ENCODE data around the gene EEA1.

Gene EEA1

DNA sequence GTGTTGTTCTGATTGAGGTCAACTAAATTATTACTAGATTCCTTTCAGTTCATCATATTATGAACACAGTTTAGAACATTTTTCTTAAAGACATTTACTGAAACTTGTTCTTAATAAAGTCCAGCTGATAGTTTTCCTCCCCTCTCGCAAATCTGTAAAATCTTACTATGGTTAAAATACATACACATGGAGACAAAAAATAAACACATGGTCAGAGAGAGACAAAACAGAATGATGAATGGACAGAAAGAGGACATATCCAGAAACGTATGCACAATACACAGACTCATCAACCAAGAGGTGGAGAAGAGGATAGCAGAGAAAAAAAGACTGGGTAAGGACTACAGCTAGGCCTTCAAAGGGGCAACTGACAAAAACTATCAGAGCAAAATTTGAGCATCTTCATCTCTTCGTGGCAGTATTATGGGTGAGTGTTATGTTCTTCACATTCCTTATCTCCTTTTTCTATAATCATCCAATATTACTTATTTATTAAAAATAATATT, 38.4 kb downstream of the EEA1 start:
- no peak for DNase-seq (ENCODE audit: low read depth in 2 of 2)

DNA sequence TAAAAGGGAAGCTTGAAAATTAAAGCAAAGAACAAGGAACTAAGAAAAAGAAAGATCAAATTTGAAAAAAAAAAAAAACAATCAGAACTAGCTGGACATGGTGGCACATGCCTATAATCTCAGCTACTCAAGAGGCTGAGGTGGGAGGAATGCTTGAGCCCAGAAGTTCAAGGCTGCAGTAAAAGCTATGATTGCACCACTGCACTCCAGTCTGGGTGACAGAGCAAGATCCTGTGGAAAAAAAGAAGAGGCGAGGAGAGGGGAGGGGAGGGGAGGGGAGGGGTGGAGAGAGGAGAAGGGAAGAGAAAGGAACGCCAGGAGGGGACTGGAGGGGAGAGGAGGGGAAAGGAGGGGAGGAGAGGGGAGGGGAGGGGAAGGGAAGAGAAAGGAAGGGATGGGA, 43.0 kb downstream of the EEA1 start:
- no peak for DNase-seq (ENCODE audit: low read depth in 2 of 2)

DNA sequence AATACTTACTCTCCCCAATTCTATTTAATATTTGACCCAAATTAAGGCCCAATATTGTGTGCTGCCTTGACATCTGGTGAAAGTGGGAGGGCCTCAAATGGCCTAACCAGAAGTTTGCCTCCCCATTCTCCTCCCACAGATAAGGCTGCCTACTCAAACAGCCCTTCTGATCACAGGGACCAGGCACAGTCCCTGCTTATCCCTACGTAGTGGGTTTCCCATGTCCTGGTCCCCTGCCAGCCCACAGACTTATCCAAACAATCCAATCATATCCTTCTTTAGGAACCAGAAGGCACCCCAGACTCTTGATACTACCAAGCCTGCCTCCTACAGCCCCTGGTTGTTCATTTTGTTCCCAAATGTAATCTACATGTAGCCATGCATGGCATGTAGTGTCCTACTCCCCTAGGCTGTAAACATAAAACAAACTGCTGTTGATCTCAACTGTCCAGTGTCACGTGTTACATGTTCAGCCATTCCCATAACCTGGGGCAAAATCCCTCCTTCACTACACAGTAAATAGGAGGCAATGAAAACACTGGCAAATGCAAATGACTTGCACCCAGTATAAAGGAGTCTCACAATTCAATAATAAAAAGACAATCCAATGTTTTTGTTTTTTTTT, 49.3 kb downstream of the EEA1 start:
- no peak for DNase-seq (ENCODE audit: low read depth in 2 of 2)

DNA sequence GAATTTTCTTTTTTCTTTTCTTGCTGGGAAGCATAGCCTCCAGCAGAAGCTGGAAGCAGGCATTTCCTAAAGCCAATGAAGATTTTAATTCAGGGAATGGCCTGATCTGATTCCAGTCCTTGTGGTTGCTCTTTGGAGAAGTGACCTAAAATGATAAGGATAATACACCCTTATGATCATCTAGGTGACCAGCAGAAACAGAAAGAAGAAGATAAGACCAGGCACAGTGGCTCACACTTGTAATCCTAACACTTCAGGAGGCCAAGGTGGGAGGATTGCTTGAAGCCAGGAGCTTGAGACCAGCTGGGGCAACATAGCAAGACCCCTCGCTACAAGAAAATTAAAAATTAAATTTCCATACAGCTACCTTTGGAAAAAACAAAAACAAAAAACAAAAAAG, 51.2 kb downstream of the EEA1 start:
- DNase-seq (ENCODE audit: low read depth in 2 of 2): no peak

DNA sequence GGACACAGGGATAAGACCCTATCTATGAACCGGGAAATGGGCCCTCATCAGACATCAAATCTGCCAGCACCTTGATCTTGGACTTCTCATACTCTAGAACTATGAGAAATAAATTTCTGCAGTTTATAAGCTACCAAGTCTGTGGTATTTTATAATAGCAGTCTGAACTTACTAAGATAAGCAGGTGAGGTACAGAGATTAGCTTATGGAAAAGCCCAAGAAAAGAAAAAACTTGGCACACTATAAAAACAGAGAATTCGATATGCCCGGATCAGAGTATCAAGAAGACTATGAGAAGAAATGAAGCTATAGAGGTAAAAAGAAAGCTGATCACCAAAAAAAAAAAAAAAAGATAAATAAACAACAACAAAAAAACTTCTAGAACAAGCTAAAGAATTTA, 52.6 kb downstream of the EEA1 start:
- no peak for DNase-seq (ENCODE audit: low read depth in 2 of 2)

DNA sequence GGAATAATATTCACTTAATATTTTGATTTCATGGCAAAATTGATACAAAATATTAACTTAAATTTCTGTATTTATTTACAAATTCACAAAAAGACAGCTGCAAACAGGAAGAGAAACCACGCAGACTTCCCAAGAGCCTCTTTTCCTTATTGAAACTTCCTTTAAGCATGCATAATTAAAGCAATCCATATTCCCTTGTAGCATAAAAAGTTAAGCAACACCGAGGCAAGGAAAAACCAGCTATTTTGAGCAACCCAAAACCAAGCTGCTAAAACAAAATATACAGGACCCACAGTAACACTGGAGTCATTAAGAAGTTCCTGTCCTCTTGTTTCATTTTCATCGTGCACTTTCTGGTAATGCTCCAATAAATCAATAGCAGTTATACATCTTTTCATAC, 58.0 kb downstream of the EEA1 start:
- peak in 1 of 2 experiments; percentile 4 for DNase-seq (ENCODE audit: low read depth in 2 of 2)

DNA sequence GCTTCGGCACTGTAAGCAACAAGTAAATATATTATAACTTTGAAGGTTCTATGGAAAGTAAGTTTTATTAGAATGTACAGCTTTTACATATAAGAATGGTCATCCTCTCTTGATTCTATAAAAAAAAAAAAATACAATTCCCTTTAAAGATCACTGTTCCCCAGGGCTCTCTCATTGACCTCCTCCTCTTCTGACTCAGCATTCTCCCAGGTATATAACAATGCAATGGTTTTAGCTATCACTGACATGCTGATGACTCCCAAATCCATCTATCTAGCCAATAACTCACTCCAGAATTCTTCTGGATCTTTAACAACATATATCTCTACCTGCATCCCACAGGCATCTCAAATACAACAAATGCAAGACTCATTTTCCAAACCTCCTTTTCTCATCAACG, 62.7 kb downstream of the EEA1 start:
- no peak for DNase-seq (ENCODE audit: low read depth in 2 of 2)

DNA sequence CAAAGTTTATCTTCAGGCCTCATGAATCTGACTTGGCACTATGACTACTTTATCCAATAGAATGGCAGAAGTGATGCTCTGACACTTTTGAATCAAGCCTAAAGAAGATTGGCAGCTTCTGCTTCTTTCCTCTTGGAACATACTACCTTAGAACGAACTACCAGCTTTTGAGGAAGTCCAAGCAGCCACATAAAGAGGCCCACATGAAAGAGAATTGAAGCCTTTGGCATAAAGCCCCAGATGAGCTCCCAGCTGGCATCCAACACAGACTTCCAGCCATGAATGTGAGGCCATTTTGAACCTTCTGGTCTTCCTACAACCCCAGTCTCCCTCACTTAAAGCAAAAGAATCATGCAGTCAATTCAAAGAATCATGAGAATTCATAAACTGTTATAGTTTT, 65.8 kb downstream of the EEA1 start:
- DNase-seq (ENCODE audit: low read depth in 2 of 2): no peak

DNA sequence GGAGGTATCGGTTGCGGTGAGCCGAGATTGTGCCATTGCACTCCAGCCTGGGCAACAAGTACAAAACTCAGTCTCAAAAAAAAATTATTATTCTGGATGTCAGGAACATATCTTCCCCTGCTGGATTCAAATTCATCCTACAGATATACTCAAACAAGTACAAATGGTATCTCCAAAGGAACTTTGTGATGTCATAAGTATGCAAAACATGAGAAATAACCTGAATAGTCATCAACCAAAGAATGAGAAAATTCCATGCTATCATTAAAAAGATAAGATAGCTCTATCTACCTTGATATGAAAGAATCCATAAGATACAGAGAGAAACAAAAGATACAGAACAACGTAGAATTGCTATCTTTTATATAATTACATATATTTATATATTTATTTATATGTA, 67.7 kb downstream of the EEA1 start:
- no peak for DNase-seq (ENCODE audit: low read depth in 2 of 2)

- DNase-seq (ENCODE audit: low read depth in 2 of 2): no peak
Observed at GRCh38 chr12:92860521-92860920, 68.6 kb downstream of the EEA1 start.

DNA sequence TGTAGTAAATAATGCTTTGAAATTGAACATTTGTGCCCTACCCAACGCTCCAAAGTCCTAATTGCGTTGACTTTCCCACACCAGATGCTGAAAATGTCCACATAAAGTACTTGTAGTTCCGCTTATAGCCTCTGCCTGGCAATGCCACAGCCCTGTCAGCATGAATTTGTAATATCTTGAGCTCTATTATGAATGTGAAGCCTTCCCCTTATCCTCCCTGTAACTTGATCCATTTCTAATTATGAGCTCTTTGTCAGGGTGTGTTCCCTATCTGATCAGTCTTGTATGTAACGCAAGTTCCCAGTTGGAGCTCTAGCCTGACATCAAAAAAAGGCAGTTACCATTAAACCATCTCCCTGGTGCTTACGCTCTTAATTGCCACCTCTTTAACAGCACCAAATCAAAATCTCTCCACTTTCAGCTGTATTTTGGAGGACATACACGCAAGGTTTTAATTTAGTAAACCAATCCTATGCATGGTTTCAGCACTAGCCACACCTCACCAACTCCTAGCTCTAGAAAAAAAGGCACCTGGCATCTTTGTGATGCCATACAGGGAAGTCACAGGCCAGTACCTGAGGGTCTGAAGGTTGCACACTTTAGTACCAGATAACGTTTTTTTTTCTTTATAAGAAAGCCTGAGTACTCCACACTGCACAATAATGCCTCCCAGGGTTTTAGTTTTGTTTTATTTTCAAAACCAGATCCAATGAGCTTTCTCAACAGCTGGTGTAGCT, 69.3 kb downstream of the EEA1 start:
- DNase-seq (ENCODE audit: low read depth in 2 of 2): no peak

GRCh38 chr12:92857818-92858217, 71.3 kb downstream of the EEA1 start:
- no peak for DNase-seq (ENCODE audit: low read depth in 2 of 2)

GRCh38 chr12:92854344-92854743, 74.8 kb downstream of the EEA1 start:
- DNase-seq (ENCODE audit: low read depth in 2 of 2): no peak

DNA sequence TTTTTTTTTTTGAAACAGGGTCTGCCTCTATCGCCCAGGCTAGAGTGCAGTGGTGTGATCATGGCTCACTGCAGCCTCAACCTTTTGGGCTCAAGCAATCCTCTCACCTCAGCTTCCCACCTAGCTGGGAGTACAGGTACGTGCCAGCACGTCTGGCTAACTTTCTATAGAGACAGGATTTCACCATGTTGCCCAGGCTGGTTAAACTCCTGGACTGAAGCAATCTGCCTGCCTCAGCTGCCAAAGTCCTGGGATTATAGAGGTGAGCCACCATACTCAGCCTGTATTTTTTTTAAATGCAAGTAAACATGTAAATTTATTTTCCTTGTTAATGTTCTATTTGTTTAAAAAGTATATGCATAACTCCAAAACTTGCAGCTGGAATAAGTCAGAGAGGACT, 80.4 kb downstream of the EEA1 start:
- DNase-seq (ENCODE audit: low read depth in 2 of 2): no peak

DNA sequence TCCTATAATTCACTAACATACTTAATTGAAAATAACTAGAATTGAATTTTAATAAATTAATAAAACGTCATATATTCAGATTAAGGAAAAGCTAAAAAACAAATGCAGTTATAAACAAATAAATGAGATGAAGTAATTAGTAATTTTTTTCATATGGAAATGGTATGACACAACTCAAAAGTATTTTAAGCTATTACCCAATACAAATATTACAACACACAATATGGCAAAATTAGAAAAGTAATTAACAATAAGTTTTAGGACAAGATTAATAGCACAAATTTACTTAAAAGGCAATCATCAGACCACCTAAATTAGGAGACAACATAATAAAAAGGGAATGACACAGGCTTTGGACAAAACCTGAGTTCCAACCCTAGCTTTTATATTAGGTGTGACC, 81.7 kb downstream of the EEA1 start:
- DNase-seq (ENCODE audit: low read depth in 2 of 2): peak in 1 of 2 experiments; percentile 4

DNA sequence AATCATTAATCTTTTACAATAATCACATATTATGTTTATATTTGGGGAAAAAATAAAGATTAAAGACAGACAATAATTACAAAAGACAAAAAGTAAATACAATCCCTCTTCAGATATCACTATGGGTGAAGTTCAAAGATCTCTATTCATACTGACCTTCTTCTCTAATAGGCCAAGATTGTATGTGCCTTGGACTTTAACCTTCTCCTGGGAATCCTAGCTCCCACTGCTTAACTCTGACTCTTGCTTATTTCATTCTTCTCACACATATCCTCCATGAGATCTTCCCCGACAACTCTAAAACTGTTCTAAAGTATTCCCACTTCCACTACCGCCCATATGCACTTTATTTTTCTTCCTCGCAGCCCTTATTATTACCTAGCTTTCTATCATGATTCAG, 83.8 kb downstream of the EEA1 start:
- no peak for DNase-seq (ENCODE audit: low read depth in 2 of 2)

GRCh38 chr12:92844151-92844763, 84.8 kb downstream of the EEA1 start:
- peak in 1 of 2 experiments; percentile 34 for DNase-seq (ENCODE audit: low read depth in 2 of 2)

- no peak for DNase-seq (ENCODE audit: low read depth in 2 of 2)
Observed at GRCh38 chr12:92829686-92830282, 99.3 kb downstream of the EEA1 start.

DNA sequence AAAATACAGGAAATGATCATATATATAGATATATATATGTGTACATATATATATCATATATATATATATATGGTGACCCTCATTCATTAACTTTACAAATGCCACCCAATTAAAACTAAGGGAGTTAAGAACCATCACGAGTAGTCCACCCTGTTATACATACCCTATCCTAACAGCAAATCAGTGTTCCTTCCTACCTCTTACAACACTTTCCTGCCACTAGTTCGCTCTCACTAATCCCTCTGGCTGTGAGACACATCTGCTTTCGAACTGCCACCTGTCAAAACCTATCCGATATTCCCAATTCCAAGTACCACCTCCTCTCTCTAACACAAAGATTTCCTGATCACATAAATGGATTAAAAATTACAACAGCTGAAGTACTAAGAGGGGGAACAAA, 100.5 kb downstream of the EEA1 start:
- no peak for DNase-seq (ENCODE audit: low read depth in 2 of 2)

- peak in 1 of 2 experiments; percentile 27 for DNase-seq (ENCODE audit: low read depth in 2 of 2)
Observed at GRCh38 chr12:92827836-92828431, 101.2 kb downstream of the EEA1 start.

GRCh38 chr12:92821142-92821541, 108.0 kb downstream of the EEA1 start:
- DNase-seq (ENCODE audit: low read depth in 2 of 2): no peak

DNA sequence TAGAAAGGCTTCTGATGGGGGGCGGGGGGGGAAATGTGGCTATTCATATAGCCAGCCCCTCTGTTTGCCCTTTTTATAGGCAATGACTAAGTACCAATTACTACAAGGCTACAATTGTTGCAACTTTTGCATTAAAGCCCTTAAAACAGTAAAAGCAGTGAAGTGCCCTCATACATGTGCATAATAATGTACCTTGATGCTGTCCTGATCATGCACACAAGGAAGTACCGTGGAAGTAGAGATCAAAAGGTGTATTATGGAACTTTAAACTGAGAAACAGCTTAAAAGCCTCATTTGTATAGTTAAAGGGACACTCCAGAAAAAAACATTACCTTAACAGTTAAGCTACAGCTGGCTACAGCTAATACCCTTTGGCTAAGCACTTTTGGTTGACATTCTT, 114.5 kb downstream of the EEA1 start:
- no peak for DNase-seq (ENCODE audit: low read depth in 2 of 2)

All from fibroblast of skin of left quadriceps (primary cell).